HG02970 (cell line): Measurements from ENCODE around the gene SGK1.
"Not testable (repeated sequence)": the region's sequence is repeated elsewhere in the genome, so short reads cannot be mapped to it uniquely, and the experiment has no call there.

Experiments used
- ATAC-seq: cut with Tn5 transposase; IDR thresholded peaks from one replicate; pipeline ENCODE4 v1.9.1; 2021; ENCODE audit warnings: mild to moderate bottlenecking, moderate library complexity, moderate number of reproducible peaks; ENCODE audit not compliant: unreplicated experiment, low FRiP score

SGK1 gene

DNA sequence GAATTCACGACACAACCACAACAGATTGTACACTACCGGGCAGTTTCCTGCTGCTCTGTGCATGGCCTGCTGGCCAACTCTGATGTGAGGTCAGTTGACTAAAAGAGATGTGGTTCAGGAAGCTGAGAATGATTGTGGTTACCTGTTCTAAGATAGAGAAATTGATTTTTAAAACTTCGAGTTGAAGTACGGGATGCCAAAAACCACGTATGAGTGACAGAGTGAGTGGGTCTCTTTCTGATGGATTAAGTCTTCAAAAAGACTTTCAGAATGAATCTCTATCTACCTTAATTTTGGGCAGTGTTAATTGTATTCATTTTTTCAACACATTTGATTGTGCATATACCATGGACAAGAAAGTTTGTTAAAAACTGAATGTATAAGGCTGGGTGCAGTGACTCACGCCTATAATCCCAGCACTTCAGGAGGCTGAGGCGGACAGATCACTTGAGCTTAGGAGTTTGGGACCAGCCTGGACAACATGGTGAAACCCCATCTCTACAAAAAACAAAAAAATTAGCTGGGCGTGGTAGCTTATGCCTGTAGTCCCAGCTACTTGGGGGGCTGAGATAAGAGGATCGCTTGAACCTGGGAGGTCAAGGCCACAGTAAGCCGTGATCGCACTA, 121.2 kb downstream of the SGK1 start:
- ATAC-seq: no peak

DNA sequence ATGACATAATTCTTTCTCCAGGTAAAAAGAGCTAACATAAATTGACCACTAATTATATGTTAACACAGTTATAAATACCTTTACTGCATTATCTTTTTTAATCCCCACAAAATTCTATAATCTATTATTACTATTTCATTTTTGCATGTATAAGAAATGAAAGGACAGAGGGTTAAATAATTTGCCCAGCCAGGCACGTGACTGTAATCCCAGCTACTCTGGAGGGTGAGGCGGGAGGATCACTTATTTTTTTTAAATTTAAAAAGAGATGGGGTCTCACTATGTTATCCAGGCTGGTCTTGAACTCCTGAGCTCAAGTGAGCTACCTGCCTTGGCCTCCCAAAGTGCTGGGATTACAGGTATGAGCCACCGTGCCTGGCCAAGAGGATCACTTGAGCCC, 121.9 kb downstream of the SGK1 start:
- ATAC-seq: no peak

DNA sequence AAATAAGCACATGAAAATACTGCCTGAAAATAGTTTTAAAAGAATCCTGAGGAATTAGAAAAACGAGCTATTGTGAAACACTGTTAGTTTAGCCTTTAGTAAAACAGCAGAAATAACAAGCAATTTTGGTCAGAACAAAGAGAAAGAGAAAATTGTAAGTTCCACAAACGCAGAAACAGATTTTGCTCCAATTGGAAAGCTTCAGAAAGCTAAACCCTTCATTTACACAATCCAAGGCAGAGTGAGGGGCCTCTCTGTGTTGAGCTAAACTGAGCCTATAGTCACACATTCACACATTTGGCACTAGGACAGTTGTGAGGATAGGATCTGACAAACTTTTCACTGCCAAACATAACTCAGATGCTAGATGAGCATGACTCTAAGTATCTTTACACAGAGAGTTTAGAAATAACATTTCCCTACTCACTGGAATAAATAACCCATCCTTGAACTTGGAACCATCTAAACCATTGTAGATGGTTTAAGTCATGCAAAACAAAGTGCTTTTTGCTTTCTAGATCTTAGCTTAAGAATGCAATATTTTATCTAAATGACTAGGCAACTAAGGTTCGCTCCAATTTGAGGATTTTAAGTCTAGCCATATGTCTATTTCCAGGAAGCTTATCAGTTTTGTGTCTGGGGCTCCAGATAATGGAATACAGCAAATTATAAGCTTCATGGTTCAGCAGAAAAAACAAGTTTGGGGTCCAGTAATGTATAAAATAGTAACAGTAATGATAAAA, 122.6 kb downstream of the SGK1 start:
- no peak for ATAC-seq

DNA sequence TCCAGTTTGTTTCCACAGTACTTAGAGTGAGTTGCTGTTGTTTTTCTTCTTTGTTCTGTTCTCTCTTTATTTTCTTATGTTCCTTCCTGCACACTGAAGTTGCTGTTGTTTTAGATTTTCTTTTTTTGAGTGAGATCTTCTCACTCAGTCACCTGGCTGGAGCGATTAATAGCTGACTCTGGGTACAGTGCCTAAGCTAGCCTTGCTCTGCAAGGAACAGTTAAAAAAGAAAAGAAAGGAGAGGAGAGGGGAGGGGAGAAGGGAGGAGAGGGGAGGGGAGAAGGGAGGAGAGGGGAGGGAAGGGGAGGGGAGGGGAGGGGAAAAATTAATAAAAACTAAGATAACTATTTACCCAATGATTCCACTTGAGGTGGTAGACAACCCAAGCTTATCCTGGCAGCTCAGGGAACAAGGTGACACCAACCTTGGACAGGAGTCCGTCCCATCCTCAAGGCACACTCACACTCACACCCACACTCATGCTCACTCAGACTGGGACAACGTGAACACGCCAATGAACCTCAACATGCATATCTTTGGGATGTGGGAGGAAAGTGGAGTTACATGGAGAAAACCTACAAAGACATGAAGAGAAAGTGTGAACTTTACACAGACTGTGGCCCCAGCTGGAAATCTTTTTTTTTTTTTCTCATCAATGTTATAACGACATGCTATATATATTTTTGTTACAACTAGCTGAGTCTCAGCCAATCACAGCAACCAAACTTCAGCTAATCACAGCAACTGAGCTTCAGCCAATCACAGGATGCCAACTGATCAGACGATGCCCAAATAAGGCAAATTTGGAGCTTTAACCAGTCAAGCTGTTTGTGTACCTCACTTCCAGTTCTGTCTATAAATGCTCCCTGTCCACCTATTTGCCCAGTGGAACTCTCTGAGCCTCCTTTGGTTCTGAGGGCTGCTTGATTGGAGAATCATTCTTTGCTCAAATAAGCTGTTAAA, 124.1 kb downstream of the SGK1 start:
- no peak for ATAC-seq

DNA sequence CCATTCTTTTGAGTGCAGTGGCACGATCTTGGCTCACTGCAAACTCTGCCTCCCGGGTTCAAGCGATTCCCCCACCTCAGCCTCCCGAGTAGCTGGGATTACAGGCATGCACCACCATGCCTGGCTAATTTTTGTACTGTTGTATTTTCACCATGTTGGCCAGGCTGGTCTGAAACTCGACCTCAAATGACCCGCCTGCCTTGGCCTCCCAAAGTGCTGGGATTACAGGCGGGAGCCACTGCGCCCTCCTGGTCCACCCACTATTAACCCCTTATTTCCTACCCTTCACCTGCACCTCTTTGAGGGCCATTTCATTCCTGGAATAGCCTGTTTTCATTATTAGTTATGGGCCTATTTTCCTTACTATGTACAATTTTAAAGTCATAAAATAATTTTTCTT, 125.3 kb downstream of the SGK1 start:
- not testable (repeated sequence) for ATAC-seq

DNA sequence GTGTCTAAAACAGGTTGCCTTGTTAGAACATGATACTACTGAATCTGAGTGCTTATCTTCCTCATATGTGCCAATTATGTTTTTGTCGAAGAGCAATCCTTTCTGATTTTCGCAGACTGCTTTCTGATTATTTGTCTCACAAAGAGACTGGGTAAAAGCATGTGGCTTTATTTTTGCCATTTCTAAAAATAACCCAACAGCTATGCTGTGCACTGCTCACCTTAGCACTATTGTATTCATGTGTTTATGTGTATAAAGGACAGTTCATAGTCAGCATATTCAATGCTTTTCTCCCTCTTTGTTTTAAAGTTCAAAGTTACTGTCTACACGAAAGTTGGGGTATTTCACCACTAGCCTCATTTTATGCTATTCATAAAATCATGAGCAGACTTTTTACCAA, 127.0 kb downstream of the SGK1 start:
- ATAC-seq: no peak

DNA sequence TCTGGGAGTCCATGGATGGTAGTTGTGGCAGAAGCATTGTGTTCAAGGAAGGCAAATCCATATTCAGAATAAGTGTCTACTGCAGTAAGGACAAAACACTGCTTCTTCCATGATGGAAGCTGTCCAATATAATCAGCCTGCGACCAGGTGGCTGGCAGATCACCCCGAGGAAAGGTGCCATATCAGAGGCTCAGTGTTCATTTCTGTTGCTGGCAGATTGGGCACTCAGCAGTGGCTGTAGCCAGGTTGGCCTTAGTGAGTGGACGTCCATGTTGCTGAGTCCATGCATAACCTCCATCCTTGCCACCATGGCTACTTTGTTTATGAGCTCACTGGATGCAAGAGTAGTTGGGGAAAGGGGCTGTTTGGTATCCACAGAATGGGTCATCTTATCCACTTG, 130.2 kb downstream of the SGK1 start:
- no peak for ATAC-seq

DNA sequence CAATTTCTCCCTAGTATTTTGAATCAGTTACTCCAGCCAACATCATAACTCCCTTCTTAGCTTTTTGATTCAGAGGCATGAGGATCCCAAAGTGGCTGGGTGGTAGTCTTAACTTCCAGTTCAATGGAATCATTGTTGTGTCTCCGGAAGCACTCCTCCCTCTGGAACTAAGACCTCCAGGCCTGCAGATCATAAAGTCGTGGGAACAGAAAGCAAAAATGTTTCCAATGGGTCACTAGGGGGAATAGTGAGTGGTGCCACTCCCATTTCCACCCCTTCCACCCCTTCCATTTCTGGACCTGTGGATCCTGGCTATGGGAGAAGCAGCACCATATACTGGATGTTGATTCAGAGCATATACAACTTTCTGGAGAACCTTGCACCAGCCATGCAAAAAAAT, 130.8 kb downstream of the SGK1 start:
- no peak for ATAC-seq

DNA sequence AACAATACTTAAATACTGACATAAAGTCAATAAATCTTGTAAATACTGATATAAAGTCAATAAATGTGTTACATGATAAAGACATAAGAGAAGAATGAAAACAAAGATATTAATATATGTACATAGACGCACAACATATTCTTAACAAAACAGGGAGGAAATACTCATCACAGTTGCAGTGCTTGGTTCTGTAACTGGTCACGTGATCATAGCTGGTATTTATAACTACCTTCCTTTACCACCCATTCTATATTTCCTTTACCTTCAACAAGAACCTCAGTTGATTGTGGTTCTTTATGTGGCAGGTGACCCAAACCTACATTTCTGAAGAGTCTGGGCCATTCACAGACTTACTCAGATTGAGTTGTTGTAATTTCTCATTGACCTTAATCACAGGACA, 131.6 kb downstream of the SGK1 start:
- ATAC-seq: no peak

DNA sequence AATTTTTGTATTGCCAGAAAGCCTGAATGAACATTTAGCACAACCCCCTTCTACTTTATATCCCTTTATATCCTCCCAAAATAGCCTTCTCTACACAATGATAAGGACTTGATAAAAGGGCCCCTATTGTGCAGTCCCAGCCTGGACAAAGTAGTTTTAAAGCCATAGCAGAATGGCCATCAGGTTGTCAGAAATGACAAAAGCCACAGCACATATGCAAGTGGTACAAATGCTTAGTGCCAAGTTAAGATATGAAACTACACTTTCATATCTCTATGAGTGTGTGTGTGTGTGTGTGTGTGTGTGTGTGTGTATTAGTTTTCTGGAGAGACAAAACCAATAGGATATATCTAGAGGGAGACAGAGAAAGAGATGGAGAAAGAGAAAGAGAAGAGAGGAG, 132.6 kb downstream of the SGK1 start:
- ATAC-seq: no peak

DNA sequence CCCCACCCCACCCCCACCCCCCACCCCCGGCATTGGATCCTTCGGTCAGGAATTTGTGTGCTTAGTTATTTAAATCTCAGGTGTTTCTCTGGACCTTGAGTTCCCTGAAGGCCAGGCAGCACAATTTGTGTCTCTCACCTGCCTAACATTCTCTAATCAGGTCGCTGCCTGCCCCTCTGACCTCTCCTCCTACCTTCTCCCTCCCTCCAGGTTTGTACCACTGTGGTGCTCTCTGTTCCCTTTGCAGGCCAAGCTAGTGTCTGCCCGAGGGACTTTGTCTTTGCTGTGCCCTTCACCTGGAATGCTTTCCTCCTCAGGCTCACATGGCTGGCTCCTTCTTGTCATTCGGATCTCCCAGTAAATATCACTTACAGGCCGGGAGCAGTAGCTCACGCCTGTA, 134.1 kb downstream of the SGK1 start:
- no peak for ATAC-seq

DNA sequence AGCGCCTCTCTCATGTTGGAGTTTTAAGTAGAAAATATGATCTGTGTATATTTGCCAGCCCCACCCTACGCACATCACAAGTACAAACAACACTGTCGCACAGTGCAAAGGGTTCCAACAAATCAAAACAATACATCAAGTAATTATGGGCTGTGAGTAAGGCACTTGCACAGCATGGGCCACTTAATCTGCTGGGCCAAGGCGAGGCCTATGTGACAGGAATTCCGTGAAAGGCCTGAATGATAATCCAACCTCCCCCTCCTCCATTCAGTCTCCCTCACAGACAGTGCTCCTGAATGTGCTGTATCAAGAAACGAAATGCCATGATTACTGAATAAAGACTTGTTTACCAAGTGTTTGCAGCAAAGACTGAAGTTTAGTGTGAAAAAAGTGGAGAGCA, 135.4 kb downstream of the SGK1 start:
- ATAC-seq: no peak

DNA sequence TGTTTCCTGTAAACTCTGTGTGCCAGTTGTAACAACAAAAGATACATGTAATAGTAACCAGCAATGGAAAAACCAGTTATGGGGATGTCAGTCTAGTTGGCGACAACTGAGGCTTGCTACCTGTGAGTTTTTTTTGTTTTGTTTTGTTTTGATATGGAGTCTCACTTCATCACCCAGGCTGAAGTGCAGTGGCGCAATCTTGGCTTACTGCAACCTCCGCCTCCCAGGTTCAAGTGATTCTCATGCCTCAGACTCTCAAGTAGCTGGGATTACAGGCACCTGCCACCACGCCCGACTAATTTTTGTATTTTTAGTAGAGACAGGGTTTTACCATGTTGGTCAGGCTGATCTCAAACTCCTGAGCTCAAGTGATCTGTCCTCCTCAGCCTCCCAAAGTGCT, 136.2 kb downstream of the SGK1 start:
- not testable (repeated sequence) for ATAC-seq

DNA sequence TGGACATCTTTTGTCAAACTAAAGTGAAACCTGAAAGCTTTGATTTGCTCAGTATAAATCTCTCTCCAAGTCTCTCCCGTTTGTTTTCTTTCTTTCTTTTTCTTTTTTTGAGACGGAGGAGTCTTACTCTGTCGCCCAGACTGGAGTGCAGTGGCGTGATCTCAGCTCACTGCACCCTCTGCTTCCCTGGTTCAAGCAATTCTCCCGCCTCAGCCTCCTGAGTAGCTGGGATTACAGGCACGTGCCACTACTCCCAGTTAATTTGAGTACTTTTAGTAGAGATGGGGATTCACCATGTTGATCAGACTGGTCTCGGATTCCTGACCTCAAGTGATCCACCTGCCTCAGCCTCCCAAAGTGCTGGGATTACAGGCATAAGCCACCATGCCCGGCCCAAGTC, 136.7 kb downstream of the SGK1 start:
- not testable (repeated sequence) for ATAC-seq

DNA sequence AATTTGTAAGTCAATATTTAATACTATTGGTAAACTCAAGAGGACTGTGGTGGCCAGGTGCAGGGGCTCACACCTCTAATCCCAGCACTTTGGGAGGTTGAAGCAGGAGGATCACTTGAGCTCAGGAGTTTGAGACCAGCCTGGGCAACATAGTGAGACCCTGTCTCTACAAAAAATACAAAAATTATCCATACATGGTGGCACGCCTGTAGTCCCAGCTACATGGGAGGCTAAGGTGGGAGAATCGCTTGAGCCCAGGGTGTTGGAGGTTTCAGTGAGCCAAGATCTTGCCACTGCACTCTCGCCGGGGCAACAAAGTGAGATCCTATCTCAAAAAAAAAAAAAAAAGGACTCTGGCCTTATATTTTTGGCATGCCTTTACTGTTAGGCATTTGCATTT, 137.4 kb downstream of the SGK1 start:
- not testable (repeated sequence) for ATAC-seq

DNA sequence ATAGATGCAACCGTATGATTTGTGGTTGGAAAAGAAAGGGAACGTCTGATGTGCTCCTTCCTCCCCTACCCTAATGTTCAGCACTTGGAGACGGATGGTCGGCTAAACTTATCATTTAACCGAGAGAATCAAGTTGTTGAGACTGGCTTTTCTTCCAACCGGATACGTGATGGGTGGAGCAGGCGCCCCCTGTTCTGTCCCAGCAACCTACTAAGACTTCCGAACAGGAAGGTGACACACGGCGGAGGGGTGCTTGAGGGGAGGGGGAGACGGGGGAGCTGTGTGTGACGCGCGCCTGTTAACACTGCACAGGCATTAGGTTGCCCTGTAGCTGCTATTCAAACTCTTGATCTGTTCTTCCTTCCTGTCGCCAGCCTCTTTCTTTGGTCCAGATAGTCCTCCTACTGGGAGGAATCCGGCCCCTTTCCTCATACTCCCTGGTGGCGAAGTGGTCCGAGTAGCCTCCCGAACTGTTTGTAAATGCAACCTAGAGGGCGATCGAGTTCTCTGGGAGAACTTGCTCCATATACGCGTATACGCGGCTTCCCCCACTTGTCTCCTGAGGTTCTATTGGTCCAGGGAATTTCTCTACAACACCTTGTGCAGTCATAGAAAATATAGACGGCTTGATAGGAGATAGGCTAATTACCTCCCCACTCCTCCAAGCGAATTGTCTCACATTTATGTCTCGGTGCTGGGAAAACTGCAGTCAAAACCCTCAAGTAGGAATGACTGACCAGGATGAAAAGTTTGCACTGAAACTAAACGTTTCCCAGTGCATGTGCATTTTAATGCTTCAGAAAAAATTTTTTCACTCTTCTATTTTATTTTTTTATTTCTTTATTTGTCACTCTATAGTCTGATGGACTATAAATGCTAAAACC, 139.5 kb downstream of the SGK1 start:
- ATAC-seq: no peak

DNA sequence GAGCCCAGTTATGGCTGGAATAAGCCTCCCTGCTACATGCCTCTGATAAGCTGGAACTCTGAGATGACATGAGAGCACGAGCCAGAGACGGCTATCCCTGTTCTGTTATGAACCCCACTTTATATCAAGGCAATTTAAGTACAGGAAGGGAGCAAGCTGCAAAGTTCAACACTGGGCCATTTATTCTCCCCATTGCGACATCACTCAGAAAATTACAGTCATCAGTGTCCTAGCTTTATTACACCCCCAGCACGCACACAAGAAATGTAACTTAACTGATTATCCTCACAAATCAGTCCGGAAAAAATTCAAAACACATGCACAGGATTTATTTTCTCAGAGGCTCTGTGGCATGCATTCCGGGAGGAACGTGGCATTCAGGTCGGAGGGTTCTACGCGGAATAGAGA, 140.2 kb downstream of the SGK1 start:
- no peak for ATAC-seq

DNA sequence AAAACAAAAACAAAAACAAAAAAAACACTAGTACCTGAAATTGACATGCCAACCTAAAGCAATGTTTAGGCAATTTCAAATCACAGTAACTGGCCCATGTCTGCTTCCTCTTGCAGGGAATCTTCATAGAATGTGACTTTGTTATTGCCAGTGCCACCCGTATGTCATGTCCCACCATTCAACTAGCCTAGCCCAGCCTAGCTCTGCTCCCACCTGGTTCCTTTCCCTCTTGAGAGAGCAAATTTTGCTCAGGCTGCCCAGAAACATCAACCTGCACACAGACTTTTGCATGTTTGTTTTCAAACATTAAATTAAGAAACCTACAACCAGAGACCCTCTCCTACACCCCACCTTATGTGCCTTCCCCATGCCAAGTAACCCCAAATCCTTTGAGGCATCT, 140.7 kb downstream of the SGK1 start:
- no peak for ATAC-seq

DNA sequence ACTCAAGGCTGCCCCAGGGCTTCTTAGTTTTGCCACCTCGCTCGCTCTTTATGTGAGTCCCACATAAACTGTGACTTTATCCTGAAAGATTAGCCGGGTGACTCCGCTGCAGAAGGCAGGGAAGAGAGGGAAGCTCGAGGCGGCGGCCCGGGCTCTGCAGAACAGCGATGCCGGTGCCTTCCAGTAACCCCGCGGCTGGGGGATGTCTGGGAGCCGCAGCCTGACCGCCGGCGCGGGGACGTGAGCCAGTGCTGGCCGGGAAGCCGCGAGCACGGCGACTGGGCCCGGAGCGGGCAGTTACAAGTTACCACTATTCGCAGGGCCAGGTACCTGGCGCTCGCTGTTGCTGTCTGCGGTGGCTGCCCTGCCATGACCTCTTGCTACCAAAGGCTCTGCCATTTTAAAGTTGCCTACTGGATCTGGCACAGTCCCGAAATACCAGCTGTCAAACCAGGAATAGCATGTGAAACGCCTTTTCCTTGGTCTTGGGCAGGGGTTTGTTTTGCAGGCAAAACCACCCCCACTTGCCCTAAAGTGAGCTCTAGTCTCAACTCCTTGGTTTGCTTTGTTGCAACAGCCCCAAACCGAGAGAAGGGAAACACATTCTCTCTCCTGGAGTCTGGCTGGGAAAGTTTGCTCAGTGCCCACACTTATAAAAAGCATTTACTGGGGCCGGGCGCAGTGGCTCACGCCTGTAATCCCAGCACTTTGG, 141.5 kb downstream of the SGK1 start:
- ATAC-seq: no peak
